Esophagus muscularis mucosa (tissue), 4 donors: Measurements from ENCODE around the gene MALL. TPM values are rescaled to one million over a fixed set of nuclear protein-coding genes. Genes with fewer than 3 reads are reported as not detected.
"Not testable (repeated sequence)": the region's sequence is repeated elsewhere in the genome, so short reads cannot be mapped to it uniquely, and the experiment has no call there.

Experiments used
- DNase-seq: peaks from one replicate; pipeline ENCODE4 v3.0.0-alpha.2; 2017; ENCODE audit errors: extremely low spot score
- H3K27ac ChIP-seq, 4 donors: fragments of 200-600 bp; sonication (generic); replicated peaks in 1 of 4; 1 replicate in 3 of 4; 2 replicates in 1 of 4; pipeline ENCODE4 v1.5.1; 2016 to 2019; ENCODE audit warnings: mild to moderate bottlenecking in 1 of 4
- H3K27me3 ChIP-seq, 4 donors: fragments of 200-600 bp; sonication (generic); one replicate each; pipeline versions ENCODE4 v1.5.1 to v1.6.0; 2016 to 2019
- H3K36me3 ChIP-seq, 4 donors: fragments of 200-600 bp; sonication (generic); one replicate each; pipeline ENCODE4 v1.5.1; 2016 to 2019
- H3K4me1 ChIP-seq, 4 donors: fragments of 200-600 bp; sonication (generic); one replicate each; pipeline ENCODE4 v1.5.1; 2016 to 2019
- H3K4me3 ChIP-seq, 4 donors: fragments of 200-600 bp; sonication (generic); 1 replicate in 2 of 4; 2 replicates in 2 of 4; pipeline ENCODE4 v1.5.1; 2016 to 2019; ENCODE audit warnings: mild to moderate bottlenecking in 4 of 4, moderate library complexity in 1 of 4
- H3K9me3 ChIP-seq, 4 donors: fragments of 200-600 bp; sonication (generic); 1 replicate in 3 of 4; 2 replicates in 1 of 4; pipeline ENCODE4 v1.5.1; 2016 to 2019
- EP300 ChIP-seq: sonication (generic); formaldehyde crosslinking; IDR thresholded peaks from one replicate; pipeline ENCODE4 v1.6.1; 2017; ENCODE audit warnings: antibody characterized with exemption
- POLR2A ChIP-seq: fragments of 450-650 bp; IDR thresholded peaks from one replicate; pipeline ENCODE4 v1.6.1; 2017; ENCODE audit warnings: antibody characterized with exemption, moderate library complexity, mild to moderate bottlenecking, low read depth
- POLR2AphosphoS5 ChIP-seq, 2 donors: sonication (generic); formaldehyde crosslinking; IDR thresholded peaks; one replicate each; pipeline ENCODE4 v1.6.1; 2017; ENCODE audit warnings: antibody characterized with exemption in 2 of 2
- WGBS: methylation state at CpG from one replicate; pipeline ENCODE4 v1.1.5; 2018; 5-methylcytosine and 5-hydroxymethylcytosine counted together
- intact Hi-C: fragments of 100-400 bp; cut with DNase I; formaldehyde crosslinking; loops from one replicate; pipeline ENCODE4 v1.15.1; 2023
- total RNA-seq, 4 donors: library from RNA; depleted of rRNA; stranded (reverse); fragments of >200 nt; gene quantifications; one replicate each; pipeline versions ENCODE4 v1.1.0 to v1.2.1, GENCODE V29; 2016
- TF ChIP-seq, protein P1 (sequence below), 3 experiments: fragments of 200-600 bp in 2 of 3; fragments of 450-650 bp in 1 of 3; sonication (generic) in 2 of 3; IDR thresholded peaks; one replicate each; pipeline ENCODE4 v1.5.1; 2017 to 2019; ENCODE audit warnings: antibody characterized with exemption in 3 of 3, mild to moderate bottlenecking in 2 of 3, moderate library complexity in 1 of 3

The MALL gene
- total RNA-seq, 4 donors from 2014 or later = 5.0 to 20.4 (median 18.1) TPM

GRCh38 chr2:110101280-110101844 lies 14.3 kb downstream of the MALL start:
- WGBS = 0% methylated on average over 9 of the region's 11 CpGs
- H3K9me3 ChIP-seq = no peaks in the 10 kb centered on the region
- peak overlapping the region in 3 of 4 donors; percentile 3 to 33 (median 23) for H3K4me3 ChIP-seq
- intact Hi-C loops = no loop called here
- no peaks in the 10 kb centered on the region for H3K36me3 ChIP-seq
- H3K4me1 ChIP-seq = peaks cover 26 to 44% (median 38%) of the 10 kb centered on the region in 4 donors
- TF ChIP-seq POLR2AphosphoS5 (IDR thresholded peaks at IDR 0.05) (peak; percentile 67 to 83), POLR2A (no peak), EP300 (no peak)
- TF ChIP-seq, protein P1, sequence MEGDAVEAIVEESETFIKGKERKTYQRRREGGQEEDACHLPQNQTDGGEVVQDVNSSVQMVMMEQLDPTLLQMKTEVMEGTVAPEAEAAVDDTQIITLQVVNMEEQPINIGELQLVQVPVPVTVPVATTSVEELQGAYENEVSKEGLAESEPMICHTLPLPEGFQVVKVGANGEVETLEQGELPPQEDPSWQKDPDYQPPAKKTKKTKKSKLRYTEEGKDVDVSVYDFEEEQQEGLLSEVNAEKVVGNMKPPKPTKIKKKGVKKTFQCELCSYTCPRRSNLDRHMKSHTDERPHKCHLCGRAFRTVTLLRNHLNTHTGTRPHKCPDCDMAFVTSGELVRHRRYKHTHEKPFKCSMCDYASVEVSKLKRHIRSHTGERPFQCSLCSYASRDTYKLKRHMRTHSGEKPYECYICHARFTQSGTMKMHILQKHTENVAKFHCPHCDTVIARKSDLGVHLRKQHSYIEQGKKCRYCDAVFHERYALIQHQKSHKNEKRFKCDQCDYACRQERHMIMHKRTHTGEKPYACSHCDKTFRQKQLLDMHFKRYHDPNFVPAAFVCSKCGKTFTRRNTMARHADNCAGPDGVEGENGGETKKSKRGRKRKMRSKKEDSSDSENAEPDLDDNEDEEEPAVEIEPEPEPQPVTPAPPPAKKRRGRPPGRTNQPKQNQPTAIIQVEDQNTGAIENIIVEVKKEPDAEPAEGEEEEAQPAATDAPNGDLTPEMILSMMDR (IDR thresholded peaks at IDR 0.05) = no peak
- peak; percentile 94 for DNase-seq
- peak overlapping the region; percentile 66 to 82 (median 72) for H3K27ac ChIP-seq
- H3K27me3 ChIP-seq = peaks cover 0 to 20% (median 0%) of the 10 kb centered on the region in 4 donors

DNA sequence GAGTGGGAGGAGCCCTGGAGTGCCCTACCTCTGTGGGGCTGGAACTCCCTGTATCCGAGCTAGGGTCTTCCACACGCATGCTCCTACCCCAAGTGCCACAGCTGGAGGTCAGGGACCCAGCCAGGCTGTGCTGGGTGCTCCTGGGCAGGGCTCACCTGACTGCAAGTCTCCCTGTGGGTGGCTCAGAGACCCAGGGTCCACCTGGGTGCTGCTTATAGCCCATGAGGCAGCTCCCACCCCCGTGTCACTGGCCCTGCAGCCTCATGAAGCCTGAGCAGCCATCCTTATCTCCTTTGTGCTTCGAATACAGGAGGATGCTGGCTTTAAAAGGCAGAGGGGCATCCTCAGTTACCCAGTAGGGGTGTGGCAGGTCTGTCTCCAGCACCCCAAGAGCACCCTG lies 14.7 kb downstream of the MALL start:
- H3K9me3 ChIP-seq, H3K36me3 ChIP-seq, intact Hi-C loops, DNase-seq: not testable (repeated sequence)
- peaks cover 26 to 43% (median 38%) of the 10 kb centered on the region in 4 donors for H3K4me1 ChIP-seq
- peaks cover 0 to 22% (median 0%) of the 10 kb centered on the region in 4 donors for H3K27me3 ChIP-seq
- H3K4me3 ChIP-seq = peak overlapping the region in 1 of 4 donors; percentile 23
- 70% methylated on average over 4 of the region's 4 CpGs for WGBS
- peak overlapping the region; percentile 66 to 82 (median 72) for H3K27ac ChIP-seq

- Histone ChIP-seq H3K36me3 (no peaks in the 10 kb centered on the region), H3K27me3 (peaks cover 0 to 22% (median 0%) of the 10 kb centered on the region in 4 donors), H3K4me3 (no peak overlapping the region), H3K4me1 (peaks cover 26 to 43% (median 36%) of the 10 kb centered on the region in 4 donors), H3K9me3 (no peaks in the 10 kb centered on the region), H3K27ac (peak overlapping the region; percentile 66 to 82 (median 72))
- WGBS = 74% methylated on average over 8 of the region's 8 CpGs
- intact Hi-C loops = no loop called here
- no peak for DNase-seq
- TF ChIP-seq POLR2A (no peak), EP300 (no peak), POLR2AphosphoS5 (IDR thresholded peaks at IDR 0.05) (no peak)
- TF ChIP-seq, protein P1 (IDR thresholded peaks at IDR 0.05) = no peak
Observed at GRCh38 chr2:110100480-110100879, 15.1 kb downstream of the MALL start.

DNA sequence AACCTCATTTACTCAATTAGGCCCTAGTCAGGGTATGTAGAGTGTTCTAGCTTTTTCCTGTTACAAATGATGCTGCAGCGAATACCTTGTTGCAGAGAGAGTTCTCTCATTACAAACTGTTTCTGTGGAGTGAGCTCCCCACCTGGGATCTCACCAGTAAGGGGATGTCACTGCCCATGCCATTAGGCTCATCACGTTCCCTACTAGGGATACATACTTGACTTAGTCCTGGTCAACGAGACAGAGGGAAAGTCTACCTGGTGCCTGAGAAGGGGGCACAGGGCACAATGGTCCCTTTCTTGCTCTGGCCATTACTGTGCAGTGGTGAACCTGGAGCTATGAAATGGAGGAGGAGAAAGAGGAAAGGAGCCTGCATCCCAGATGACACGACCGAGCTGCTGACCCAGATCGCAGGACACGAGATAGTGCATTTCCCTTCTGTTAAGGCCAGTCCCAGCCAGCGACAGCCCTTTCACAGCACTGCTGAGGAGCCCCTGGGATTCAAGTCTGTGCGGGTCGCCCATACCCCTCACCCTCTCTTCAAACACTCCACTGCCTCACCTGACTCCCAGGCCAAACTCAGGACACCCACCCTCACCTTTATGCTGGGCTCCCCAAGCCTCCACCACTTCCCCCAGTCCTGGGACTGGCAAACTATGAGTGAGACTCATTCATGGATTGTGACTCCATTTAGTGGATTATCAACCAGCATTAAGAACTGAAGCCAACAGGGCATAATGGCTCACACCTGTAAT lies 16.0 kb downstream of the MALL start:
- Histone ChIP-seq H3K27me3 (peaks cover 0 to 15% (median 0%) of the 10 kb centered on the region in 4 donors), H3K9me3 (no peaks in the 10 kb centered on the region), H3K27ac (peak overlapping the region in 2 of 4 donors; percentile 55 to 71), H3K36me3 (no peaks in the 10 kb centered on the region), H3K4me1 (peaks cover 26 to 43% (median 34%) of the 10 kb centered on the region in 4 donors), H3K4me3 (no peak overlapping the region)
- DNase-seq = peak; percentile 78
- intact Hi-C loops = no loop called here
- 81% methylated on average over 10 of the region's 10 CpGs for WGBS
- TF ChIP-seq POLR2A = no peak
- no peak for TF ChIP-seq POLR2AphosphoS5 (IDR thresholded peaks at IDR 0.05)
- TF ChIP-seq, protein P1 (IDR thresholded peaks at IDR 0.05) = no peak
- TF ChIP-seq EP300 = no peak

DNA sequence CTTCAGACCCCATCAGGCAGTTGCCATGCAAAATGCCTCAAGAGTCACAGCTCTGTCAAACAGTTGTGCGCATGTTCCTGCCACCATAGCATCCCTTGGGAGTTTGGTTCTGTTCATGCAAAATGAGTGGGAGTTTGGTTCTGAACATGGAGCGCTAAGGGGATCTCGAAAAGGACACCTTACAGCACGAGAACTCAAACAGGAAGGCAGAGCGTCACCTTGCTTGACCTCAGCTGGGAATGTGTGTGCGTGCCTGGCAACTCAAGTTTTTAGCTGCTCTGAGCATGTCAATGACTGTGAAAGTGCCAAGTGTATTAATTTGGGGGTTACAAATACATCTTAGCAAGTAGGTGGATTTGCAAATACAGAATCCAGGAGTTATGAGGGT lies 16.6 kb downstream of the MALL start:
- intact Hi-C loops = no loop called here
- Histone ChIP-seq H3K4me1 (peaks cover 26 to 43% (median 34%) of the 10 kb centered on the region in 4 donors), H3K36me3 (no peaks in the 10 kb centered on the region), H3K27me3 (peaks cover 0 to 15% (median 0%) of the 10 kb centered on the region in 4 donors), H3K27ac (no peak overlapping the region), H3K4me3 (no peak overlapping the region), H3K9me3 (no peaks in the 10 kb centered on the region)
- no peak for TF ChIP-seq EP300
- TF ChIP-seq, protein P1 (IDR thresholded peaks at IDR 0.05) = no peak
- no peak for TF ChIP-seq POLR2AphosphoS5 (IDR thresholded peaks at IDR 0.05)
- TF ChIP-seq POLR2A = no peak
- peak; percentile 53 for DNase-seq
- 77% methylated on average over 6 of the region's 6 CpGs for WGBS
